ENCODE measurements around the gene RALGAPB.

DNA sequence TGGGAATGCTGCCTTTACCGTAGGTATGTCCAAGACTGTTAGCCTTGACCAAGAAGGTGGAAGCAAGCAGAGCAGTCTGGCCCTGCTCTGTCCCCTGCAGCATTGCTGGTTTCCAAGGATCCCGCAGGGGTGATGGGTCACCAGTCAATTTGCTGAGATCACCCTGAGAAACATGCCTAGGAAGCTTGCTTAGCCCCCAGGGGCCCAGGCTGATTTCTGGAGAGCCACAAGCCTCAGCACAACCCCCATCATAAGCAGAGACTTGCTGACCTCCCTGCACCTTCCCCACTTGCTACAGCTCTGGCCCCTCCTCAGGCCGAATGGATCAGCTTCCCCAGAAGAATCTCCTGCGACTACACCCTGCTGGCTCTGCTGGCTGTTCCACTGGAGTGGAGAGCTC, 150.4 kb downstream of the RALGAPB start:
- no peak for TF ChIP-seq POLR2A (IDR thresholded peaks at IDR 0.05)
- TF ChIP-seq, protein P1, sequence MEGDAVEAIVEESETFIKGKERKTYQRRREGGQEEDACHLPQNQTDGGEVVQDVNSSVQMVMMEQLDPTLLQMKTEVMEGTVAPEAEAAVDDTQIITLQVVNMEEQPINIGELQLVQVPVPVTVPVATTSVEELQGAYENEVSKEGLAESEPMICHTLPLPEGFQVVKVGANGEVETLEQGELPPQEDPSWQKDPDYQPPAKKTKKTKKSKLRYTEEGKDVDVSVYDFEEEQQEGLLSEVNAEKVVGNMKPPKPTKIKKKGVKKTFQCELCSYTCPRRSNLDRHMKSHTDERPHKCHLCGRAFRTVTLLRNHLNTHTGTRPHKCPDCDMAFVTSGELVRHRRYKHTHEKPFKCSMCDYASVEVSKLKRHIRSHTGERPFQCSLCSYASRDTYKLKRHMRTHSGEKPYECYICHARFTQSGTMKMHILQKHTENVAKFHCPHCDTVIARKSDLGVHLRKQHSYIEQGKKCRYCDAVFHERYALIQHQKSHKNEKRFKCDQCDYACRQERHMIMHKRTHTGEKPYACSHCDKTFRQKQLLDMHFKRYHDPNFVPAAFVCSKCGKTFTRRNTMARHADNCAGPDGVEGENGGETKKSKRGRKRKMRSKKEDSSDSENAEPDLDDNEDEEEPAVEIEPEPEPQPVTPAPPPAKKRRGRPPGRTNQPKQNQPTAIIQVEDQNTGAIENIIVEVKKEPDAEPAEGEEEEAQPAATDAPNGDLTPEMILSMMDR (IDR thresholded peaks at IDR 0.05) = no peak

Data from testis (tissue), 2 donors.